ENCODE data around the gene CARD14. TPM values are rescaled to one million over a fixed set of nuclear protein-coding genes. Genes with fewer than 3 reads are reported as not detected.

The CARD14 gene
- total RNA-seq, 1 donor from 2014 or later = not detected

- H3K4me3 ChIP-seq (ENCODE audit: low read depth, low read length) = no peak overlapping the region
- H3K36me3 ChIP-seq (ENCODE audit: control insufficient read depth, insufficient read depth, low read length) = no peaks in the 10 kb centered on the region
- DNase-seq (ENCODE audit: low read depth) = no peak
- TF ChIP-seq, protein P1, sequence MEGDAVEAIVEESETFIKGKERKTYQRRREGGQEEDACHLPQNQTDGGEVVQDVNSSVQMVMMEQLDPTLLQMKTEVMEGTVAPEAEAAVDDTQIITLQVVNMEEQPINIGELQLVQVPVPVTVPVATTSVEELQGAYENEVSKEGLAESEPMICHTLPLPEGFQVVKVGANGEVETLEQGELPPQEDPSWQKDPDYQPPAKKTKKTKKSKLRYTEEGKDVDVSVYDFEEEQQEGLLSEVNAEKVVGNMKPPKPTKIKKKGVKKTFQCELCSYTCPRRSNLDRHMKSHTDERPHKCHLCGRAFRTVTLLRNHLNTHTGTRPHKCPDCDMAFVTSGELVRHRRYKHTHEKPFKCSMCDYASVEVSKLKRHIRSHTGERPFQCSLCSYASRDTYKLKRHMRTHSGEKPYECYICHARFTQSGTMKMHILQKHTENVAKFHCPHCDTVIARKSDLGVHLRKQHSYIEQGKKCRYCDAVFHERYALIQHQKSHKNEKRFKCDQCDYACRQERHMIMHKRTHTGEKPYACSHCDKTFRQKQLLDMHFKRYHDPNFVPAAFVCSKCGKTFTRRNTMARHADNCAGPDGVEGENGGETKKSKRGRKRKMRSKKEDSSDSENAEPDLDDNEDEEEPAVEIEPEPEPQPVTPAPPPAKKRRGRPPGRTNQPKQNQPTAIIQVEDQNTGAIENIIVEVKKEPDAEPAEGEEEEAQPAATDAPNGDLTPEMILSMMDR (IDR thresholded peaks at IDR 0.05; ENCODE audit: insufficient read depth, low read length, poor library complexity, severe bottlenecking) = no peak
- H3K27me3 ChIP-seq (ENCODE audit: control insufficient read depth, insufficient read depth, low read length) = no peaks in the 10 kb centered on the region
Measured at GRCh38 chr17:80244871-80245509, 75.2 kb downstream of the CARD14 start.

DNA sequence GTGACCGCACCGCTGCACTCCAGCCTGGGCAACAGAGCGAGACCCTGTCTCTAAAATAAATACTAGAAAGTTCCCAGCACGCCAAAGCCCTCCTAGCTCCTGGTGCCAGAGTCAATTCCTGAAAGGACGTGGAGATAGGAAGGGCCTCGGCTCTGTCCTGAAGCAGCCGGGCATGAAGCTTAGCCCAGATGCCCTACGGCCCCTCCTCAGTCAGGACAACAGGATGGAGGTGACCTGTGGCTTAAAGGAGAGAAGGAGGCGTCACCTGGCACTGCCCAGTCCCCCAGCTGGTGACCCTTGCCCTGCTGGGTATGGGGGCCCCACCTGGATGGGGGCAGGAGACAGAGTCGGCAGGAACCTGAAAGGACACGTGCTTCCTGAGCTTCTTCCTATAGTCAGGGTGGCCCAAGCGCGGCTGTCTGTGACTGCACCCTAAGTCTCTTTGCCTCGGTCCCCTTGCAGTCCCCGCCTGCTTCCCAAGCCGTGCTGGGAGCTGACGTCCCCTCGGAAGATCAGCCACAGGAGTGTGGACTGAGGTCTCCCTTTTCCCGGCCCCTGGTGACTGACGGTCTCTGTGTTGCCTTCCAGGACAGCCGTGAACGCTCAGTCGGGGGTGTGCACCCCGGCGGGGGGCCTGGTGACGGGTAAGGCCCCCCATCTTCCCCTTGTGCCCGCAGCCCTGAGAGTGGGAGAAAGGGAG lies 75.9 kb downstream of the CARD14 start:
- no peak for DNase-seq (ENCODE audit: low read depth)
- TF ChIP-seq, protein P1 (IDR thresholded peaks at IDR 0.05; ENCODE audit: insufficient read depth, low read length, poor library complexity, severe bottlenecking) = no peak
- no peaks in the 10 kb centered on the region for H3K27me3 ChIP-seq (ENCODE audit: control insufficient read depth, insufficient read depth, low read length)
- no peak overlapping the region for H3K4me3 ChIP-seq (ENCODE audit: low read depth, low read length)
- H3K36me3 ChIP-seq (ENCODE audit: control insufficient read depth, insufficient read depth, low read length) = no peaks in the 10 kb centered on the region

DNA sequence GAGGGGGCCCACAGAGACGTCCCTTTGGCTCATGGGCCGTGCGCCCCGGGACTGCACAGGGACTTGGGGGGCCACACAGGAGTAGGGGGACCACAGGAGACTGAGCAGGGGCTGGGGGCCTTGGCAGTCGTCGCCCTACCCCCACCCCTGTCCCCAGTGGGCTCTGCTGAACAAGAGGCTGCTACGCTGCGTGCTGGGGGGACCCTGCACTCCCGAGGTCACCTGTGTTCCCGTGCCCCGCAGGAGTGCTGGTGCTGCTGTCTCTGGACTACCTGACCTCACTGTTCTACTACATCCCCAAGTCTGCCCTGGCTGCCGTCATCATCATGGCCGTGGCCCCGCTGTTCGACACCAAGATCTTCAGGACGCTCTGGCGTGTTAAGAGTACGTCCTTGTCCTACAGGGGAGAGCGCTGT lies 76.4 kb downstream of the CARD14 start:
- DNase-seq (ENCODE audit: low read depth) = no peak
- TF ChIP-seq, protein P1 (IDR thresholded peaks at IDR 0.05; ENCODE audit: insufficient read depth, low read length, poor library complexity, severe bottlenecking) = no peak
- Histone ChIP-seq H3K27me3 (ENCODE audit: control insufficient read depth, insufficient read depth, low read length) (no peaks in the 10 kb centered on the region), H3K36me3 (ENCODE audit: control insufficient read depth, insufficient read depth, low read length) (no peaks in the 10 kb centered on the region), H3K4me3 (ENCODE audit: low read depth, low read length) (no peak overlapping the region)

DNA sequence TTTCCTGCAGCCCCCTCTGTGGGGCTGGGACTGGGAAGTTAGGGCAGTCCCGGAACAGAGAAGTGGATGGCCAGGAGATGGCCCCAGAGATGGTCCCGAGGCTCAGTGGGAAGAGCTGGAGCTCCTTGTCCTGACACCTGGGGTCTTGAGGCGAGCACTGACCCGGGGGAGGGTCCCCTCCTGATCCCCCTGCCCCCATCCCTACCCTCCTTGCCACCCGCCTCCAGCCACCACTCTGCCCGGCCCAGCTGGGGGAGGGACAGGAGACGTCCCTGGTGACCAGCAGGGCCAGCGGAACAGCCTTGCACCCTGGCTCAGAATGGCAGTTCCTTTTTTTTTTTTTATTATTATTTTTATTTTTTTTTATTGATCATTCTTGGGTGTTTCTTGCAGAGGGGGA lies 76.9 kb downstream of the CARD14 start:
- no peaks in the 10 kb centered on the region for H3K36me3 ChIP-seq (ENCODE audit: control insufficient read depth, insufficient read depth, low read length)
- DNase-seq (ENCODE audit: low read depth) = no peak
- H3K27me3 ChIP-seq (ENCODE audit: control insufficient read depth, insufficient read depth, low read length) = no peaks in the 10 kb centered on the region
- H3K4me3 ChIP-seq (ENCODE audit: low read depth, low read length) = no peak overlapping the region
- TF ChIP-seq, protein P1 (IDR thresholded peaks at IDR 0.05; ENCODE audit: insufficient read depth, low read length, poor library complexity, severe bottlenecking) = no peak

DNA sequence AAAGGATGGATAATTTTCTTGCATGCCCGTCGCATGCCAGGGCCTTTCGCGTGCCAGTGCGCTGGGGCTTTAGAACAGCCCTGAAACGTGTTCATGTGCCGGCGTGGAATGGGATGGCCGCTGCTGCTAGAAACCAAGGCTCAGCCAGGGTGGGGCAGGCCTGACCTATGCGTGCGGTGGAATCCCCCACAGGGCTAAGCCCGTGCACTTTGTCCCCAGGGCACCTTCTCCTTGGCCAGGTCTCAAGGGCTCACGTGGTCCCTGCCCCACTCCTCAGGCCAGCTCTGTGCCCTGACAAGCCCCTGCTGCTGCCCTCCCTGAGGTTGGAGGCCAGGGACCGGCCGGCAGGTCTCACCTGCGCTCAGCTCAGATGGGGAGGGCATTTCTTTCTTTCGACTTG lies 77.7 kb downstream of the CARD14 start:
- no peaks in the 10 kb centered on the region for H3K36me3 ChIP-seq (ENCODE audit: control insufficient read depth, insufficient read depth, low read length)
- no peak for DNase-seq (ENCODE audit: low read depth)

More for the DNA sequence above, 77.7 kb downstream of the CARD14 start:
- TF ChIP-seq, protein P1 (IDR thresholded peaks at IDR 0.05; ENCODE audit: insufficient read depth, low read length, poor library complexity, severe bottlenecking) = no peak
- H3K4me3 ChIP-seq (ENCODE audit: low read depth, low read length) = no peak overlapping the region
- no peaks in the 10 kb centered on the region for H3K27me3 ChIP-seq (ENCODE audit: control insufficient read depth, insufficient read depth, low read length)

All from kidney epithelial cell (primary cell).